ENCODE data around the gene SEMA5A.

The SEMA5A gene

GRCh38 chr5:9473624-9474023 lies 72.3 kb downstream of the SEMA5A start:
- no peak for DNase-seq (ENCODE audit: low read depth)

GRCh38 chr5:9470410-9470809 lies 75.5 kb downstream of the SEMA5A start:
- DNase-seq (ENCODE audit: low read depth), result no peak

- no peak for DNase-seq (ENCODE audit: low read depth)
These were observed 77.9 kb downstream of the SEMA5A start for GRCh38 chr5:9468060-9468388.

- no peak for DNase-seq (ENCODE audit: low read depth)
These were observed 78.4 kb downstream of the SEMA5A start for GRCh38 chr5:9467199-9468059.

GRCh38 chr5:9466697-9467096 lies 79.2 kb downstream of the SEMA5A start:
- DNase-seq (ENCODE audit: low read depth), result no peak

- DNase-seq (ENCODE audit: low read depth), result no peak
These were observed 81.4 kb downstream of the SEMA5A start for GRCh38 chr5:9464478-9464877.

GRCh38 chr5:9462109-9462508 lies 83.8 kb downstream of the SEMA5A start:
- DNase-seq (ENCODE audit: low read depth), result no peak

- no peak for DNase-seq (ENCODE audit: low read depth)
These were observed 84.8 kb downstream of the SEMA5A start for GRCh38 chr5:9460885-9461645.

GRCh38 chr5:9456435-9457042 lies 89.3 kb downstream of the SEMA5A start:
- DNase-seq (ENCODE audit: low read depth), result no peak

GRCh38 chr5:9455826-9456434 lies 89.9 kb downstream of the SEMA5A start:
- DNase-seq (ENCODE audit: low read depth), result no peak

GRCh38 chr5:9454491-9454890 lies 91.4 kb downstream of the SEMA5A start:
- DNase-seq (ENCODE audit: low read depth), result no peak

- DNase-seq (ENCODE audit: low read depth), result no peak
These were observed 91.8 kb downstream of the SEMA5A start for GRCh38 chr5:9454012-9454481.

- no peak for DNase-seq (ENCODE audit: low read depth)
These were observed 92.3 kb downstream of the SEMA5A start for GRCh38 chr5:9453480-9454011.

- no peak for DNase-seq (ENCODE audit: low read depth)
These were observed 93.7 kb downstream of the SEMA5A start for GRCh38 chr5:9452181-9452580.

- DNase-seq (ENCODE audit: low read depth), result no peak
These were observed 94.8 kb downstream of the SEMA5A start for GRCh38 chr5:9451037-9451436.

- no peak for DNase-seq (ENCODE audit: low read depth)
These were observed 98.2 kb downstream of the SEMA5A start for GRCh38 chr5:9447691-9448090.

- DNase-seq (ENCODE audit: low read depth), result no peak
These were observed 100.0 kb downstream of the SEMA5A start for GRCh38 chr5:9445826-9446388.

GRCh38 chr5:9444346-9444745 lies 101.5 kb downstream of the SEMA5A start:
- DNase-seq (ENCODE audit: low read depth), result no peak

- no peak for DNase-seq (ENCODE audit: low read depth)
These were observed 104.3 kb downstream of the SEMA5A start for GRCh38 chr5:9441610-9442009.

GRCh38 chr5:9440517-9440916 lies 105.4 kb downstream of the SEMA5A start:
- no peak for DNase-seq (ENCODE audit: low read depth)

- DNase-seq (ENCODE audit: low read depth), result no peak
These were observed 106.2 kb downstream of the SEMA5A start for GRCh38 chr5:9439531-9440292.

Data from activated T-helper 1 cell treated with Interleukin-2 at 50 U/mL for 16 hours (primary cell).